GM12801 (cell line): Measurements from ENCODE around the gene SOBP.

Source experiments
- TF ChIP-seq, protein P1 (sequence below): IDR thresholded peaks from one replicate; pipeline ENCODE4 v1.5.1; 2011; ENCODE audit warnings: control low read depth; ENCODE audit not compliant: insufficient read length; ENCODE audit errors: extremely low read depth

Gene SOBP

DNA sequence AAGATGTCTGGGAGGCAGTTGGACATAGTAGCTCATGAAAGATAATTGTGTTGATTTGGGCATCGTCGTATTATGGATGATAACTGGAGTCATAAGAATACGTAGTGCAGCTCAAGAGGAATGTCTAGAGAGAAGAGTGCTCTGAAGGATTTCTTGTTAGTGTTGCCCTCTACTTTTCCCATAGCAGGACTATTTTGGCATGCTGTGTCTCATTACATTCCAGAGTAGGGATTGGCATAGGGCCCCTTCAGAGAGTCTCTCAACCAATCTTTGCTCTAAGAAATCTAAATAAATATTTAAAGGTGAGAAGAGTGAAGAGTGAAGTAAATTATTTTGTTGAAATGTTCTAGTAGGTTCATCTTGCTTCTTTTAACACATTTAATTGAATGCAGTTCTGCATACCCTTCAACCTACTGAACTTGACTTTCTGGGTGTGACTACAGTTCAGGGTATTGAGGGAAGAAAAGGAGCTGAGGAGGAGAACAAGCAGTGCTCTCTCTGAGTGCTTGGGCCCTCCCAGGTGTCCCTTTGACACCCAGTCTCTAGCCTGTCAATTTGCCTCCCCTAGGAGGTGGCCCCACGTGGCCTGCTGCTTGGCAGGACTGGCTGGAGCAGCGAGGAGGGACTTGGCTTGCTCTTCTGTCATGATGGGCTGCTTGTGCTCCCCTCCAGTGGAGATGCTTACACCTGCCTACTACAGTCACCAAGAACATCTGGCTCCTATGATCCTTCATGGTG lies 33.3 kb downstream of the SOBP start:
- TF ChIP-seq, protein P1, sequence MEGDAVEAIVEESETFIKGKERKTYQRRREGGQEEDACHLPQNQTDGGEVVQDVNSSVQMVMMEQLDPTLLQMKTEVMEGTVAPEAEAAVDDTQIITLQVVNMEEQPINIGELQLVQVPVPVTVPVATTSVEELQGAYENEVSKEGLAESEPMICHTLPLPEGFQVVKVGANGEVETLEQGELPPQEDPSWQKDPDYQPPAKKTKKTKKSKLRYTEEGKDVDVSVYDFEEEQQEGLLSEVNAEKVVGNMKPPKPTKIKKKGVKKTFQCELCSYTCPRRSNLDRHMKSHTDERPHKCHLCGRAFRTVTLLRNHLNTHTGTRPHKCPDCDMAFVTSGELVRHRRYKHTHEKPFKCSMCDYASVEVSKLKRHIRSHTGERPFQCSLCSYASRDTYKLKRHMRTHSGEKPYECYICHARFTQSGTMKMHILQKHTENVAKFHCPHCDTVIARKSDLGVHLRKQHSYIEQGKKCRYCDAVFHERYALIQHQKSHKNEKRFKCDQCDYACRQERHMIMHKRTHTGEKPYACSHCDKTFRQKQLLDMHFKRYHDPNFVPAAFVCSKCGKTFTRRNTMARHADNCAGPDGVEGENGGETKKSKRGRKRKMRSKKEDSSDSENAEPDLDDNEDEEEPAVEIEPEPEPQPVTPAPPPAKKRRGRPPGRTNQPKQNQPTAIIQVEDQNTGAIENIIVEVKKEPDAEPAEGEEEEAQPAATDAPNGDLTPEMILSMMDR = no peak

DNA sequence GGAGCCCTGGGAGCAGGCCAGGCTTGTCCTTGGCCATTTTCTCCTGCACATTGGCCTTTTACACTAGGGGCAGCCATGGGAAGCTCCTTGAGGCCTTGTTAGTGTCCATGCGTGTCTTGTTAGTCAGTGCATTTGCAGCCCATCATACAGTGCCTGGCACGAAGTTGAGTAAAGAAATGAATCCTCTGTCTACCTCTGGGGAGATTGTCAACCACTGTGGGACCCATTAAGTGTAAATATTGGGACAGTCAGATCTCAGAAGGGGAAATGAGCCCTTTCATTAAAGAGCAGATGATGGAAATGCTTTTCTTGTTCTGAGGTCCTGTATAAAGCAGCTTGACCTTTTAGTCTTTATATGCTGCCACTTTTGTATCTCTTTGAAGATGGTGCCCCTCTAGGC lies 33.9 kb downstream of the SOBP start:
- TF ChIP-seq, protein P1 = no peak

DNA sequence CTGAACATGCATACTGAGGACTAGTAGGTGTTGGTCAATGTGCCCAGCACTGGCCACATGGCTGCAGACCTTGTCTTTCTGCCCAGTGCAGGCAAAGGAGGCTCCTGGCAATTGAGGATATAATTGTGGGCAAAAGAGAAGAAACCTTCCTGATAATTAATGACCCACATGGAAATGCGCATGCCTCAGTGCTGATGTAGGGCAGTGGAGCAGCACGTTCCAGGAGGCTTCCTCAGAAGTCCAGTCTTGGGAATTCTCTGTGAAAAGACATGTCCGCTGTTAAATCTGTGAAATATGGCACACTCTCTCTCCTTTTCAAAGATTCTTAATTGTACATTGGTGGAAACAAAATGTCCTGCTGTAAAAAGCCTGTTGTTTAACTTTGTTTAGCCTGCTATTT lies 34.7 kb downstream of the SOBP start:
- TF ChIP-seq, protein P1 = no peak

DNA sequence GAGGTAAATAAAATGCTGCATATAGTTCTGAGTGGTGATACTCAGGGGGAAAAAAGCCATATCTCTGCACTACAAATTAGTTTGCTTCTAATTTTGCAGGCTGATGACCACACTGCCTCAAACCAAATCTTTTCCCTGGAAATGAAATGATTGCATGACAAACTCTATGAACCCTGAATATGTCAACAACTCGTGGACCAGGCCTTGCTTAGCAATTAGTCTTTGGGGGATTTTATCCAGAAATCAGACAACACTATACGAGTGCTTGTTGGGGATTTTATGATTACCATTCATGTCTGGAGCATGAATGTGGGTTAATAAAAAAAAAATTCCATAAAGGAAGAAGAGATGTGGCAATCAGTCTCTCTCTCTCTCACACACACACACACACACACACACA lies 42.0 kb downstream of the SOBP start:
- TF ChIP-seq, protein P1 = no peak

DNA sequence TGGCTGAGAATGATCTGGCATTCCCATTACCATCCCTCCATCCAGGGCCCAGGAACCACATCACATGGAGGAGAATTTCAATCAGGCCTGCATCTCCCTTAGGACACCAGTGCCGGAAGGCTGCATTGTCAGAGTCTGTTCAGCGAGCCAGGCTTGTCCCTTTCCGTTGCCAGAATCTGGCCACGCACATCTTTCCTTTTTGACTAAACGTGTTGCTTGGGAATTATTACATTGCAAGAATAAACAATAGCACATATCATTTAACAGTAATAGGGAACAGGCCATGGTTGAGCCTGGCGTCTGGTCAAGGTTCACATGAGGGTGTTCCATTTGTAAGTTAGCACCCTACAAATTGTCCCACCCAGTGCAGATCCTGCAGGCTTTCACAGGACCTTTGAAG lies 42.8 kb downstream of the SOBP start:
- TF ChIP-seq, protein P1 = no peak

DNA sequence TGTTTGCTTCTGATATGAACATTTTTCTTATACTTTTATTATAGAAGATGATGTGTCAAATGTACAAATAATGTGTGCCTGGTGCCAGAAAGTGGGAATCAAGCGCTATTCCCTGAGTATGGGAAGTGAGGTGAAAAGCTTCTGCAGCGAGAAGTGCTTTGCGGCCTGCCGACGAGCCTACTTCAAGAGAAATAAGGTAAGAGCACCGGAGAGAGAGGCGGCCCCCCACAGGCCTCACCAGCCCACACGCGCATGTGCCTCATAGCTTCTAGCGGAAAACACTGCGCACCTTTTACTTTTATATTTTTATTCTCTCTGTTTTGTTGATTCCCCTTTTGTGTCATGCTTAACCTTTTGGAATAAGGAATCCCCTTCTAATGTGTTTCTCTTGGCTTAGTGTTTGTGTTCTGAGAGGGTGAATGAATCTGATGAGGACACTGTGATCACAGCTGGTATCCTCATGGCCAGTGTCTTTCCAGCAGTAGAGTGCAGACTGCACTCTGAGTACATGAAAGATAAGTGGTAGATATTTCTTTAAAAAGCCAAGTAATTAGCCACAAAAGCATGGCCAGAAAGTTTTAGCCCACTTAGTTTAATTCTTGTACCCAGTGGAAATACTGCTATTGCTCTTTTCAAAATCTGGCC lies 43.6 kb downstream of the SOBP start:
- TF ChIP-seq, protein P1 = no peak

DNA sequence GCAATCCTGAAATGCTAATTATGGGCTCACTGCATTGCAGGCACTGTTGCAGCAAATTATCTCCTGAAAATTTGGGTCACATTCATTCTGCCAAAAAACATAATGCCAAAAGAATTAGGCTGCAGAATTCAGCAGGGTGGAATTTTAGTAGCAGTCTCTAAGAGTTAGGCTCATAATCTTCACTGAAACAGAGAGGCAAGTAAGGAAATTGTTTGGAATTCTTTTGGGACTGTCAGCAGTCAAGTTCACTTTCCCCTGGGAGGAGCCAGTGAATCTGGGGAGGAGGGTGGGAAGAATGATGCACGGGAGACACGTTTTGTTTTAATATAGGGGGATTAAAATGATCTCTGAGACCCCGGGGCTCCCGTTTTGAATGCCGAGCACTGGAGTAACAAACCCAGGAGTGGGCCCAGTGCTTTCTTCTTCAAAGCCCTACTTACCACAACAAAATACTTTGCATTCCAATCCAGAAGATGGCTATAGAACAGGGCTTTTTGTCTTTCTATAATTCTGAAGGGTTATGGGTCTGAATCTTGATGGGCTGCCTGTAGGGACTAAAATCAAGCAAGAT lies 44.7 kb downstream of the SOBP start:
- TF ChIP-seq, protein P1 = no peak
